ENCODE results near the gene SLC2A10. TPM values are rescaled to one million over a fixed set of nuclear protein-coding genes. Genes with fewer than 3 reads are reported as not detected.

Gene SLC2A10
- polyA plus RNA-seq, 1 donor (not counting 4 experiments of a cell fraction or from before 2014, with no cell fraction given): not detected

GRCh38 chr20:46742669-46743045, 33.2 kb downstream of the SLC2A10 start:
- no peak overlapping the region for H2AFZ ChIP-seq (ENCODE audit: control insufficient read depth, low read length)
- no peak for FAIRE-seq
- TF ChIP-seq CTCF (optimal IDR thresholded peaks at IDR 0.05 in 1 of 3, IDR thresholded peaks at IDR 0.05 in 1 of 3, conservative IDR thresholded peaks at IDR 0.05 in 1 of 3; ENCODE audit: extremely low read depth in 1 of 3, insufficient read depth in 2 of 3, low read length in 3 of 3) (no peak), EZH2 (IDR thresholded peaks at IDR 0.05; ENCODE audit: low read length) (no peak)
- H3K79me2 ChIP-seq (ENCODE audit: control insufficient read depth, insufficient read depth, low read length): no peaks in the 10 kb centered on the region
- no peaks in the 10 kb centered on the region for H3K9me1 ChIP-seq (ENCODE audit: control insufficient read depth, extremely low read depth, insufficient read depth, low read length)
- H4K20me1 ChIP-seq (ENCODE audit: control insufficient read depth, extremely low read depth, insufficient read depth, low read length): no peaks in the 10 kb centered on the region
- H3K27ac ChIP-seq (ENCODE audit: control insufficient read depth, insufficient read depth, low read length): no peak overlapping the region
- H3K9ac ChIP-seq (ENCODE audit: control insufficient read depth, extremely low read depth, insufficient read depth, low read length): no peak overlapping the region
- no peaks in the 10 kb centered on the region for H3K9me3 ChIP-seq (ENCODE audit: control insufficient read depth, low read depth, low read length)
- DNase-seq (ENCODE audit: low read depth, low spot score): no peak
- H3K4me2 ChIP-seq (ENCODE audit: control insufficient read depth, extremely low read depth, insufficient read depth, low read depth, low read length): no peak overlapping the region
- no peaks in the 10 kb centered on the region for H3K27me3 ChIP-seq (ENCODE audit: control insufficient read depth, extremely low read depth, insufficient read depth, low read length)
- dilution Hi-C loops (cut with MboI; ENCODE audit: extremely low pct_ligation_motif_present, low sequenced_read_pairs): no loop called here
- H3K36me3 ChIP-seq (ENCODE audit: control insufficient read depth in 2 of 2, extremely low read depth in 1 of 2, insufficient read depth in 2 of 2, low read length in 2 of 2): no peaks in the 10 kb centered on the region
- no peak overlapping the region for H3K4me3 ChIP-seq (ENCODE audit: control insufficient read depth in 2 of 3, extremely low read depth in 1 of 3, insufficient read depth in 2 of 3, low read depth in 1 of 3, low read length in 3 of 3)
- no peaks in the 10 kb centered on the region for H3K4me1 ChIP-seq (ENCODE audit: control insufficient read depth, extremely low read depth, insufficient read depth, low read length)

GRCh38 chr20:46743088-46743487, 33.6 kb downstream of the SLC2A10 start:
- Histone ChIP-seq H3K79me2 (ENCODE audit: control insufficient read depth, insufficient read depth, low read length) (no peaks in the 10 kb centered on the region), H3K4me1 (ENCODE audit: control insufficient read depth, extremely low read depth, insufficient read depth, low read length) (no peaks in the 10 kb centered on the region), H3K9ac (ENCODE audit: control insufficient read depth, extremely low read depth, insufficient read depth, low read length) (no peak overlapping the region), H2AFZ (ENCODE audit: control insufficient read depth, low read length) (no peak overlapping the region), H3K4me2 (ENCODE audit: control insufficient read depth, extremely low read depth, insufficient read depth, low read depth, low read length) (no peak overlapping the region), H3K27me3 (ENCODE audit: control insufficient read depth, extremely low read depth, insufficient read depth, low read length) (no peaks in the 10 kb centered on the region), H4K20me1 (ENCODE audit: control insufficient read depth, extremely low read depth, insufficient read depth, low read length) (no peaks in the 10 kb centered on the region), H3K9me1 (ENCODE audit: control insufficient read depth, extremely low read depth, insufficient read depth, low read length) (no peaks in the 10 kb centered on the region), H3K4me3 (ENCODE audit: control insufficient read depth in 2 of 3, extremely low read depth in 1 of 3, insufficient read depth in 2 of 3, low read depth in 1 of 3, low read length in 3 of 3) (no peak overlapping the region), H3K9me3 (ENCODE audit: control insufficient read depth, low read depth, low read length) (no peaks in the 10 kb centered on the region), H3K36me3 (ENCODE audit: control insufficient read depth in 2 of 2, extremely low read depth in 1 of 2, insufficient read depth in 2 of 2, low read length in 2 of 2) (no peaks in the 10 kb centered on the region), H3K27ac (ENCODE audit: control insufficient read depth, insufficient read depth, low read length) (no peak overlapping the region)
- dilution Hi-C loops (cut with MboI; ENCODE audit: extremely low pct_ligation_motif_present, low sequenced_read_pairs): no loop called here
- no peak for DNase-seq (ENCODE audit: low read depth, low spot score)
- FAIRE-seq: no peak
- TF ChIP-seq CTCF (optimal IDR thresholded peaks at IDR 0.05 in 1 of 3, IDR thresholded peaks at IDR 0.05 in 1 of 3, conservative IDR thresholded peaks at IDR 0.05 in 1 of 3; ENCODE audit: extremely low read depth in 1 of 3, insufficient read depth in 2 of 3, low read length in 3 of 3) (no peak), EZH2 (IDR thresholded peaks at IDR 0.05; ENCODE audit: low read length) (no peak)

Data from keratinocyte (primary cell).